RCC 7860 (cell line): ENCODE results near the gene NDNF.
A peak's percentile ranks its signal among the peaks of the same experiment; 100 is the strongest.

Experiments
- DNase-seq: peaks from one replicate; pipeline ENCODE4 v3.0.0-alpha.2; 2015; ENCODE audit warnings: low spot score
- FAIRE-seq: peaks from 2 replicates; lab custom pipeline; 2012; peaks lifted over from hg19 to GRCh38; lab: Jason Lieb, UNC

NDNF gene

GRCh38 chr4:121072224-121073003, at the start of gene NDNF:
Gene NDNF, minus strand, starts transcription at chr4:121072535. Its CDS starts 26,698 bp downstream, at chr4:121045837.
- no peak for FAIRE-seq
- DNase-seq, result no peak

GRCh38 chr4:121119715-121120114, 47.4 kb upstream of the NDNF start:
- DNase-seq (no peak), FAIRE-seq (no peak)

GRCh38 chr4:121118344-121118743, 46.0 kb upstream of the NDNF start:
- DNase-seq, result no peak
- no peak for FAIRE-seq

- no peak for FAIRE-seq
These were observed 42.4 kb upstream of the NDNF start for GRCh38 chr4:121114756-121115155.

GRCh38 chr4:121112530-121112929, 40.2 kb upstream of the NDNF start:
- peak; percentile 43 for FAIRE-seq
- DNase-seq, result no peak

More at GRCh38 chr4:121114756-121115155, 42.4 kb upstream of the NDNF start:
- no peak for DNase-seq

- FAIRE-seq (no peak), DNase-seq (no peak)
These were observed 36.2 kb upstream of the NDNF start for GRCh38 chr4:121108557-121108956.

GRCh38 chr4:121107507-121107906, 35.2 kb upstream of the NDNF start:
- DNase-seq (no peak), FAIRE-seq (no peak)

- FAIRE-seq (no peak), DNase-seq (no peak)
These were observed 27.9 kb upstream of the NDNF start for GRCh38 chr4:121100093-121100775.

GRCh38 chr4:121098266-121098665, 25.9 kb upstream of the NDNF start:
- FAIRE-seq (no peak), DNase-seq (no peak)

- DNase-seq, result peak; percentile 27
These were observed 24.3 kb upstream of the NDNF start for GRCh38 chr4:121096629-121097028.

GRCh38 chr4:121096191-121096590, 23.9 kb upstream of the NDNF start:
- no peak for FAIRE-seq

More at GRCh38 chr4:121096629-121097028, 24.3 kb upstream of the NDNF start:
- FAIRE-seq, result peak; percentile 31

GRCh38 chr4:121094297-121094966, 22.1 kb upstream of the NDNF start:
- FAIRE-seq (no peak), DNase-seq (no peak)

More at GRCh38 chr4:121096191-121096590, 23.9 kb upstream of the NDNF start:
- DNase-seq, result no peak

- no peak for DNase-seq
These were observed 20.9 kb upstream of the NDNF start for GRCh38 chr4:121093261-121093660.

GRCh38 chr4:121091941-121092340, 19.6 kb upstream of the NDNF start:
- FAIRE-seq (no peak), DNase-seq (no peak)

More at GRCh38 chr4:121093261-121093660, 20.9 kb upstream of the NDNF start:
- no peak for FAIRE-seq

- DNase-seq (no peak), FAIRE-seq (no peak)
These were observed 16.5 kb upstream of the NDNF start for GRCh38 chr4:121088867-121089266.

GRCh38 chr4:121079376-121079775, 7.0 kb upstream of the NDNF start:
- FAIRE-seq (no peak), DNase-seq (no peak)

- no peak for DNase-seq
- no peak for FAIRE-seq
These were observed 5.2 kb upstream of the NDNF start for GRCh38 chr4:121077496-121077895.

GRCh38 chr4:121076416-121076815, 4.1 kb upstream of the NDNF start:
- DNase-seq (no peak), FAIRE-seq (no peak)

- DNase-seq (no peak), FAIRE-seq (no peak)
These were observed 1.5 kb upstream of the NDNF start for GRCh38 chr4:121073672-121074381.

GRCh38 chr4:121073004-121073435, 685 bp upstream of the NDNF start:
- no peak for DNase-seq
- no peak for FAIRE-seq
